Gastroesophageal sphincter (tissue), 4 donors: ENCODE measurements around the gene FBL. TPM values are rescaled to one million over a fixed set of nuclear protein-coding genes. Genes with fewer than 3 reads are reported as not detected.

ENCODE experiments used
- ATAC-seq: fragments of 150-250 bp; one replicate; pipeline ENCODE4 v1.9.1; 2016; ENCODE audit warnings: mild to moderate bottlenecking, moderate library complexity
- H3K27ac ChIP-seq, 4 donors: fragments of 200-600 bp; sonication (generic) in 3 of 4; 1 replicate in 3 of 4; 2 replicates in 1 of 4; pipeline ENCODE4 v1.5.1; 2016 to 2019
- H3K27me3 ChIP-seq: fragments of 200-600 bp; sonication (generic); one replicate; pipeline ENCODE4 v1.5.1; 2019
- H3K36me3 ChIP-seq, 2 donors: fragments of 200-600 bp; sonication (generic); one replicate each; pipeline ENCODE4 v1.5.1; 2019; ENCODE audit warnings: control low read depth in 1 of 2
- H3K4me1 ChIP-seq, 3 donors: fragments of 200-600 bp; sonication (generic); 1 replicate in 2 of 3; 2 replicates in 1 of 3; pipeline ENCODE4 v1.5.1; 2016 to 2019; ENCODE audit warnings: control low read depth in 2 of 3
- H3K4me3 ChIP-seq, 2 donors: fragments of 200-600 bp; sonication (generic); one replicate each; pipeline ENCODE4 v1.5.1; 2019; ENCODE audit warnings: mild to moderate bottlenecking in 1 of 2, moderate library complexity in 1 of 2
- H3K9me3 ChIP-seq, 3 donors: fragments of 200-600 bp; sonication (generic); one replicate each; pipeline ENCODE4 v1.5.1; 2017 to 2019; ENCODE audit warnings: control low read depth in 2 of 3
- CTCF ChIP-seq, 4 experiments: fragments of 200-600 bp in 2 of 4; fragments of 450-650 bp in 2 of 4; sonication (generic) in 1 of 4; IDR thresholded peaks; one replicate each; pipeline ENCODE4 v1.5.1; 2017 to 2019; ENCODE audit warnings: antibody characterized with exemption in 4 of 4, mild to moderate bottlenecking in 2 of 4, moderate library complexity in 2 of 4
- EP300 ChIP-seq: sonication (generic); formaldehyde crosslinking; IDR thresholded peaks from one replicate; pipeline ENCODE4 v1.6.1; 2017; ENCODE audit warnings: antibody characterized with exemption, mild to moderate bottlenecking
- POLR2A ChIP-seq, 2 donors: fragments of 450-650 bp; IDR thresholded peaks; one replicate each; pipeline ENCODE4 v1.6.1; 2017; ENCODE audit warnings: antibody characterized with exemption in 2 of 2, mild to moderate bottlenecking in 2 of 2, moderate library complexity in 1 of 2
- POLR2AphosphoS5 ChIP-seq: sonication (generic); formaldehyde crosslinking; IDR thresholded peaks from one replicate; pipeline ENCODE4 v1.6.1; 2017; ENCODE audit warnings: antibody characterized with exemption
- WGBS, 2 donors: methylation state at CpG; one replicate each; pipeline ENCODE4 v1.1.5; 2018; ENCODE audit warnings: low coverage in 1 of 2; 5-methylcytosine and 5-hydroxymethylcytosine counted together
- total RNA-seq, 4 donors: library from RNA; depleted of rRNA; stranded (reverse); fragments of >200 nt; gene quantifications; one replicate each; pipeline ENCODE4 v1.1.0, GENCODE V29; 2016

Gene FBL
- total RNA-seq, 4 donors from 2014 or later, result 72.5 to 105 (median 89.1) TPM

- peak; percentile 6 for ATAC-seq
Measured at GRCh38 chr19:39846678-39847486, 703 bp upstream of the FBL start.

GRCh38 chr19:39845584-39845932 is 621 bp downstream of the FBL start:
- Histone ChIP-seq H3K9me3 (no peaks in the 10 kb centered on the region), H3K27me3 (no peaks in the 10 kb centered on the region), H3K27ac (peak overlapping the region in 3 of 4 donors; percentile 88 to 93 (median 89)), H3K4me3 (peak overlapping the region; percentile 74 to 77), H3K4me1 (peaks cover 0 to 62% (median 25%) of the 10 kb centered on the region in 3 donors), H3K36me3 (no peaks in the 10 kb centered on the region)
- no peak for TF ChIP-seq POLR2A (IDR thresholded peaks at IDR 0.05)
- no peak for TF ChIP-seq EP300
- TF ChIP-seq POLR2AphosphoS5, result no peak
- TF ChIP-seq CTCF (IDR thresholded peaks at IDR 0.05), result no peak
- ATAC-seq, result no peak
- WGBS, 2 donors, result 0 to 1% methylated on average over 2 to 11 of the region's 17 CpGs

More at GRCh38 chr19:39846678-39847486, 703 bp upstream of the FBL start:
- H3K36me3 ChIP-seq, result no peaks in the 10 kb centered on the region
- 40 to 76% methylated on average over 5 to 12 of the region's 12 CpGs for WGBS, 2 donors
- H3K27me3 ChIP-seq, result no peaks in the 10 kb centered on the region
- TF ChIP-seq POLR2A (IDR thresholded peaks at IDR 0.05), result no peak
- no peak for TF ChIP-seq POLR2AphosphoS5
- TF ChIP-seq CTCF (IDR thresholded peaks at IDR 0.05), result no peak
- no peak for TF ChIP-seq EP300
- no peaks in the 10 kb centered on the region for H3K9me3 ChIP-seq
- peak overlapping the region; percentile 74 to 77 for H3K4me3 ChIP-seq
- H3K27ac ChIP-seq, result peak overlapping the region; percentile 69 to 93 (median 88)
- H3K4me1 ChIP-seq, result peaks cover 0 to 54% (median 25%) of the 10 kb centered on the region in 3 donors

GRCh38 chr19:39845172-39845571 is 1.0 kb downstream of the FBL start:
- peaks cover 0 to 3% of the 10 kb centered on the region in 2 donors for H3K36me3 ChIP-seq
- H3K9me3 ChIP-seq, result no peaks in the 10 kb centered on the region
- H3K27ac ChIP-seq, result peak overlapping the region in 2 of 4 donors; percentile 89 to 93
- no peak for TF ChIP-seq POLR2AphosphoS5
- no peak for TF ChIP-seq POLR2A (IDR thresholded peaks at IDR 0.05)
- TF ChIP-seq CTCF (IDR thresholded peaks at IDR 0.05), result no peak
- no peak for TF ChIP-seq EP300
- peaks cover 0 to 62% (median 25%) of the 10 kb centered on the region in 3 donors for H3K4me1 ChIP-seq
- no peaks in the 10 kb centered on the region for H3K27me3 ChIP-seq
- H3K4me3 ChIP-seq, result peak overlapping the region; percentile 74 to 77
- 13 to 25% methylated on average over 2 to 5 of the region's 5 CpGs for WGBS, 2 donors
- no peak for ATAC-seq

- Histone ChIP-seq H3K27me3 (no peaks in the 10 kb centered on the region), H3K27ac (no peak overlapping the region), H3K4me1 (peaks cover 0 to 62% (median 25%) of the 10 kb centered on the region in 3 donors), H3K9me3 (no peaks in the 10 kb centered on the region), H3K4me3 (no peak overlapping the region), H3K36me3 (peaks cover 0 to 13% of the 10 kb centered on the region in 2 donors)
- no peak for ATAC-seq
- WGBS, 2 donors, result 47 to 70% methylated on average over 4 of the region's 4 CpGs
- TF ChIP-seq POLR2A (IDR thresholded peaks at IDR 0.05) (no peak), CTCF (IDR thresholded peaks at IDR 0.05) (peak in 3 of 4 experiments; percentile 49 to 62 (median 60))
Measured at GRCh38 chr19:39843919-39844793, 2.0 kb downstream of the FBL start.
